PC-9 (cell line): ENCODE measurements around the gene TTC28.

Experiments
- EZH2 ChIP-seq: fragments of 200-600 bp; sonication (generic); IDR thresholded peaks from 2 replicates; pipeline ENCODE4 v1.8.0; 2017; ENCODE audit warnings: antibody characterized with exemption, low read depth
- TF ChIP-seq, protein P1 (sequence below): fragments of 200-600 bp; sonication (generic); conservative IDR thresholded peaks from 2 replicates; pipeline ENCODE4 v1.6.1; 2017; ENCODE audit warnings: mixed run types, antibody characterized with exemption, mild to moderate bottlenecking, moderate library complexity

DNA sequence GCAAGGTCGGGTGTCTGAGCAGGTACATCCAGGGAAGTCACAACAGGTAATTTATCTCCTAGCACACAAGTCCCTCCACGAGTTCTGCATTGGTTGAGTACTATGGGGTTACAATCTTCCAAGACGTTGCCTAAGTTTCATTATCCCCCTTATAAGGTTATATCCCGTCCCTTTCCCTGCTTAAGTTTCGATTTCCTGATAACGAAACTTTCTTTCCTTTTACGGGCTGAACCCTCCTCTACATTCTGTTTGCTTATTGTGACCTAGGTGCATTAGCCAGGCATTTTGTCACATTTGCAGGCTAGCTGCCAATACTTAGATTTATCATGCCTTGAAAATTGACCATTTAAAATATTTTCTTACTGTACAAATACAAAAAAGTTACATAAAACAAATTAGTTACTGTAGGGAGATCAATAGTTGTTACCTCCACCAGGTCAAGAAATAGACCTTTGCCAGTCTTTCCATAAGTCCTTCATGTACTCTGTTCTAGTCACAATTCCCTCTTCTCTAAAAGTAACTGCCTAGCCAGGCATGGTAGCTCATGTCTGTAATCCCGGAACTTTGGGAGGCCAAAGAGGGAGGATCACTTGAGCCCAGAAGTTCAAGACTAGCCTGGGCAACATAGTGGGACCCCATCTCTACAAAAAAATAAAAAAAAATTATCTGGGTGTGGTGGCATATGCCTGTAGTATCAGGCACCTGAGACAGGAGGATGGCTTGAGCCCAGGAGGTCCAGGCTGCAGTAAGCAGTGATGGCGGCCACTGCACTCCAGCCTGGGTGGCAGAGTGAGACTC, 746.3 kb downstream of the TTC28 start:
- TF ChIP-seq, protein P1, sequence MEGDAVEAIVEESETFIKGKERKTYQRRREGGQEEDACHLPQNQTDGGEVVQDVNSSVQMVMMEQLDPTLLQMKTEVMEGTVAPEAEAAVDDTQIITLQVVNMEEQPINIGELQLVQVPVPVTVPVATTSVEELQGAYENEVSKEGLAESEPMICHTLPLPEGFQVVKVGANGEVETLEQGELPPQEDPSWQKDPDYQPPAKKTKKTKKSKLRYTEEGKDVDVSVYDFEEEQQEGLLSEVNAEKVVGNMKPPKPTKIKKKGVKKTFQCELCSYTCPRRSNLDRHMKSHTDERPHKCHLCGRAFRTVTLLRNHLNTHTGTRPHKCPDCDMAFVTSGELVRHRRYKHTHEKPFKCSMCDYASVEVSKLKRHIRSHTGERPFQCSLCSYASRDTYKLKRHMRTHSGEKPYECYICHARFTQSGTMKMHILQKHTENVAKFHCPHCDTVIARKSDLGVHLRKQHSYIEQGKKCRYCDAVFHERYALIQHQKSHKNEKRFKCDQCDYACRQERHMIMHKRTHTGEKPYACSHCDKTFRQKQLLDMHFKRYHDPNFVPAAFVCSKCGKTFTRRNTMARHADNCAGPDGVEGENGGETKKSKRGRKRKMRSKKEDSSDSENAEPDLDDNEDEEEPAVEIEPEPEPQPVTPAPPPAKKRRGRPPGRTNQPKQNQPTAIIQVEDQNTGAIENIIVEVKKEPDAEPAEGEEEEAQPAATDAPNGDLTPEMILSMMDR = no peak
- no peak for TF ChIP-seq EZH2
